ENCODE results near the gene OTOP2.
A peak's percentile ranks its signal among the peaks of the same experiment; 100 is the strongest.
"Not testable (repeated sequence)": the region's sequence is repeated elsewhere in the genome, so short reads cannot be mapped to it uniquely, and the experiment has no call there.

OTOP2 gene

GRCh38 chr17:74951680-74952421 lies 27.8 kb downstream of the OTOP2 start:
- DNase-seq (ENCODE audit: low read depth in 1 of 2, low spot score in 1 of 2), result no peak

- DNase-seq (ENCODE audit: low read depth in 1 of 2, low spot score in 1 of 2), result no peak
Measured at GRCh38 chr17:74952431-74953133, 28.5 kb downstream of the OTOP2 start.

GRCh38 chr17:74953134-74953687 lies 29.1 kb downstream of the OTOP2 start:
- DNase-seq (ENCODE audit: low read depth in 1 of 2, low spot score in 1 of 2), result no peak

GRCh38 chr17:74954115-74954514 lies 30.0 kb downstream of the OTOP2 start:
- DNase-seq (ENCODE audit: low read depth in 1 of 2, low spot score in 1 of 2), result no peak

- no peak for DNase-seq (ENCODE audit: low read depth in 1 of 2, low spot score in 1 of 2)
Measured at GRCh38 chr17:74954665-74955421, 30.8 kb downstream of the OTOP2 start.

GRCh38 chr17:74956093-74956492 lies 32.0 kb downstream of the OTOP2 start:
- DNase-seq (ENCODE audit: low read depth in 1 of 2, low spot score in 1 of 2), result no peak

- peak; percentile 62 to 68 for DNase-seq (ENCODE audit: low read depth in 1 of 2, low spot score in 1 of 2)
Measured at GRCh38 chr17:74957935-74958740, 34.1 kb downstream of the OTOP2 start.

- DNase-seq (ENCODE audit: low read depth in 1 of 2, low spot score in 1 of 2), result no peak
Measured at GRCh38 chr17:74959826-74960515, 35.9 kb downstream of the OTOP2 start.

- no peak for DNase-seq (ENCODE audit: low read depth in 1 of 2, low spot score in 1 of 2)
Measured at GRCh38 chr17:74960570-74961342, 36.7 kb downstream of the OTOP2 start.

- peak; percentile 73 to 79 for DNase-seq (ENCODE audit: low read depth in 1 of 2, low spot score in 1 of 2)
Measured at GRCh38 chr17:74961657-74962350, 37.7 kb downstream of the OTOP2 start.

GRCh38 chr17:74962622-74963394 lies 38.7 kb downstream of the OTOP2 start:
- DNase-seq (ENCODE audit: low read depth in 1 of 2, low spot score in 1 of 2), result no peak

GRCh38 chr17:74963656-74964055 lies 39.6 kb downstream of the OTOP2 start:
- no peak for DNase-seq (ENCODE audit: low read depth in 1 of 2, low spot score in 1 of 2)

- no peak for DNase-seq (ENCODE audit: low read depth in 1 of 2, low spot score in 1 of 2)
Measured at GRCh38 chr17:74964246-74964761, 40.2 kb downstream of the OTOP2 start.

GRCh38 chr17:74964988-74965622 lies 41.0 kb downstream of the OTOP2 start:
- DNase-seq (ENCODE audit: low read depth in 1 of 2, low spot score in 1 of 2), result no peak

GRCh38 chr17:74968361-74968780 lies 44.3 kb downstream of the OTOP2 start:
- no peak for DNase-seq (ENCODE audit: low read depth in 1 of 2, low spot score in 1 of 2)

GRCh38 chr17:74969501-74969900 lies 45.4 kb downstream of the OTOP2 start:
- DNase-seq (ENCODE audit: low read depth in 1 of 2, low spot score in 1 of 2), result not testable (repeated sequence)

- no peak for DNase-seq (ENCODE audit: low read depth in 1 of 2, low spot score in 1 of 2)
Measured at GRCh38 chr17:74970395-74970794, 46.3 kb downstream of the OTOP2 start.

Data from activated T-helper 1 cell treated with anti-CD3 and anti-CD28 coated beads, Interleukin-2, amount 50 U/mL, for 16 hours (primary cell).